ENCODE data around the gene PPARGC1A.

GRCh38 chr4:23788460-23788859 is 101.4 kb downstream of the PPARGC1A start:
- no peak for TF ChIP-seq MED1 (CRISPR knock-in tag; IDR thresholded peaks at IDR 0.05)
- TF ChIP-seq, protein P1, sequence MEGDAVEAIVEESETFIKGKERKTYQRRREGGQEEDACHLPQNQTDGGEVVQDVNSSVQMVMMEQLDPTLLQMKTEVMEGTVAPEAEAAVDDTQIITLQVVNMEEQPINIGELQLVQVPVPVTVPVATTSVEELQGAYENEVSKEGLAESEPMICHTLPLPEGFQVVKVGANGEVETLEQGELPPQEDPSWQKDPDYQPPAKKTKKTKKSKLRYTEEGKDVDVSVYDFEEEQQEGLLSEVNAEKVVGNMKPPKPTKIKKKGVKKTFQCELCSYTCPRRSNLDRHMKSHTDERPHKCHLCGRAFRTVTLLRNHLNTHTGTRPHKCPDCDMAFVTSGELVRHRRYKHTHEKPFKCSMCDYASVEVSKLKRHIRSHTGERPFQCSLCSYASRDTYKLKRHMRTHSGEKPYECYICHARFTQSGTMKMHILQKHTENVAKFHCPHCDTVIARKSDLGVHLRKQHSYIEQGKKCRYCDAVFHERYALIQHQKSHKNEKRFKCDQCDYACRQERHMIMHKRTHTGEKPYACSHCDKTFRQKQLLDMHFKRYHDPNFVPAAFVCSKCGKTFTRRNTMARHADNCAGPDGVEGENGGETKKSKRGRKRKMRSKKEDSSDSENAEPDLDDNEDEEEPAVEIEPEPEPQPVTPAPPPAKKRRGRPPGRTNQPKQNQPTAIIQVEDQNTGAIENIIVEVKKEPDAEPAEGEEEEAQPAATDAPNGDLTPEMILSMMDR (CRISPR knock-in tag; IDR thresholded peaks at IDR 0.05), result no peak
- TF ChIP-seq ESRRA (CRISPR knock-in tag; IDR thresholded peaks at IDR 0.05; ENCODE audit: low read depth), result no peak
- TF ChIP-seq ZNF232 (CRISPR knock-in tag; IDR thresholded peaks at IDR 0.05; ENCODE audit: borderline replicate concordance), result no peak
- TF ChIP-seq TCF7L2 (IDR thresholded peaks at IDR 0.05; ENCODE audit: low read depth, low read length), result no peak

Measured in HepG2 (cell line).